Measurements from ENCODE around the gene SH3BP5. TPM values are rescaled to one million over a fixed set of nuclear protein-coding genes. Genes with fewer than 3 reads are reported as not detected.

The SH3BP5 gene
- total and polyA plus RNA-seq, 2 experiments from 2014 or later: 37.8 to 39.2 TPM

GRCh38 chr3:15301761-15302160 lies 30.6 kb downstream of the SH3BP5 start:
- Histone ChIP-seq H3K79me2 (ENCODE audit: insufficient read depth) (peaks cover 98% of the 10 kb centered on the region), H3K4me3 (no peak overlapping the region), H4K20me1 (ENCODE audit: insufficient read depth) (no peaks in the 10 kb centered on the region), H3K4me1 (ENCODE audit: insufficient read depth) (peaks cover 7% of the 10 kb centered on the region), H3K27ac (no peak overlapping the region), H3K9me2 (ENCODE audit: insufficient read depth) (no peaks in the 10 kb centered on the region), H3K4me2 (ENCODE audit: unreplicated experiment) (no peak overlapping the region), H3K36me3 (ENCODE audit: low read depth) (peaks cover 13% of the 10 kb centered on the region; the same call in 1 of the 2 replicates), H3K27me3 (replicated peaks; ENCODE audit: insufficient read depth) (no peaks in the 10 kb centered on the region), H3K9me3 (ENCODE audit: low read depth) (no peaks in the 10 kb centered on the region), H3F3A (ENCODE audit: insufficient read depth) (peaks cover 15% of the 10 kb centered on the region), H3K9ac (no peak overlapping the region), H2AFZ (no peak overlapping the region)
- no peak for TF ChIP-seq EZH2phosphoT487 (IDR thresholded peaks at IDR 0.05; ENCODE audit: insufficient read depth, low read depth)
- no peak for TF ChIP-seq EZH2 (IDR thresholded peaks at IDR 0.05; ENCODE audit: insufficient read depth, poor library complexity, severe bottlenecking)
- in situ Hi-C loops (cut with MboI): no loop called here
- WGBS, 2 experiments (ENCODE audit: low coverage in 1 of 2, low lambda C conversion rate in 2 of 2, missing lambda C conversion rate in 2 of 2): 98 to 99% methylated on average over 7 of the region's 7 CpGs
- DNase-seq: no peak

GRCh38 chr3:15300323-15301078 lies 31.9 kb downstream of the SH3BP5 start:
- no peaks in the 10 kb centered on the region for H3K27me3 ChIP-seq (replicated peaks; ENCODE audit: insufficient read depth)
- peaks cover 95% of the 10 kb centered on the region for H3K79me2 ChIP-seq (ENCODE audit: insufficient read depth)
- no peak overlapping the region for H2AFZ ChIP-seq
- no peaks in the 10 kb centered on the region for H4K20me1 ChIP-seq (ENCODE audit: insufficient read depth)
- in situ Hi-C loops (cut with MboI): no loop called here
- no peaks in the 10 kb centered on the region for H3K9me3 ChIP-seq (ENCODE audit: low read depth)
- H3K4me3 ChIP-seq: no peak overlapping the region
- no peak overlapping the region for H3K9ac ChIP-seq
- peaks cover 13% of the 10 kb centered on the region; the same call in 1 of the 2 replicates for H3K36me3 ChIP-seq (ENCODE audit: low read depth)
- H3K4me1 ChIP-seq (ENCODE audit: insufficient read depth): peaks cover 13% of the 10 kb centered on the region
- no peak overlapping the region for H3K4me2 ChIP-seq (ENCODE audit: unreplicated experiment)
- peaks cover 24% of the 10 kb centered on the region for H3F3A ChIP-seq (ENCODE audit: insufficient read depth)
- TF ChIP-seq EZH2 (IDR thresholded peaks at IDR 0.05; ENCODE audit: insufficient read depth, poor library complexity, severe bottlenecking) (no peak), EZH2phosphoT487 (IDR thresholded peaks at IDR 0.05; ENCODE audit: insufficient read depth, low read depth) (no peak)
- DNase-seq: peak; percentile 93
- no peaks in the 10 kb centered on the region for H3K9me2 ChIP-seq (ENCODE audit: insufficient read depth)
- WGBS, 2 experiments (ENCODE audit: low coverage in 1 of 2, low lambda C conversion rate in 2 of 2, missing lambda C conversion rate in 2 of 2): 51 to 59% methylated on average over 7 to 8 of the region's 8 CpGs
- 0 out of 2 replicates have a peak overlapping the region, but pooled peaks have one; percentile 7 for H3K27ac ChIP-seq

- Histone ChIP-seq H3K4me2 (ENCODE audit: unreplicated experiment) (no peak overlapping the region), H3K27me3 (replicated peaks; ENCODE audit: insufficient read depth) (no peaks in the 10 kb centered on the region), H3K9me2 (ENCODE audit: insufficient read depth) (no peaks in the 10 kb centered on the region), H2AFZ (no peak overlapping the region), H3K36me3 (ENCODE audit: low read depth) (peaks cover 13% of the 10 kb centered on the region; the same call in 1 of the 2 replicates), H3K9ac (no peak overlapping the region), H3K9me3 (ENCODE audit: low read depth) (no peaks in the 10 kb centered on the region), H3K27ac (no peak overlapping the region), H3F3A (ENCODE audit: insufficient read depth) (peaks cover 35% of the 10 kb centered on the region), H4K20me1 (ENCODE audit: insufficient read depth) (no peaks in the 10 kb centered on the region), H3K79me2 (ENCODE audit: insufficient read depth) (peaks cover 86% of the 10 kb centered on the region), H3K4me3 (no peak overlapping the region), H3K4me1 (ENCODE audit: insufficient read depth) (peaks cover 19% of the 10 kb centered on the region)
- in situ Hi-C loops (cut with MboI): no loop called here
- 39 to 40% methylated on average over 3 of the region's 3 CpGs for WGBS, 2 experiments (ENCODE audit: low coverage in 1 of 2, low lambda C conversion rate in 2 of 2, missing lambda C conversion rate in 2 of 2)
- TF ChIP-seq EZH2phosphoT487 (IDR thresholded peaks at IDR 0.05; ENCODE audit: insufficient read depth, low read depth) (no peak), EZH2 (IDR thresholded peaks at IDR 0.05; ENCODE audit: insufficient read depth, poor library complexity, severe bottlenecking) (no peak)
- no peak for DNase-seq
These were observed 33.4 kb downstream of the SH3BP5 start for GRCh38 chr3:15299036-15299435.

- Histone ChIP-seq H3K9ac (no peak overlapping the region), H3K4me2 (ENCODE audit: unreplicated experiment) (no peak overlapping the region), H3K4me1 (ENCODE audit: insufficient read depth) (peaks cover 19% of the 10 kb centered on the region), H3F3A (ENCODE audit: insufficient read depth) (peaks cover 37% of the 10 kb centered on the region), H3K9me2 (ENCODE audit: insufficient read depth) (no peaks in the 10 kb centered on the region), H3K4me3 (no peak overlapping the region), H3K79me2 (ENCODE audit: insufficient read depth) (peaks cover 86% of the 10 kb centered on the region), H2AFZ (no peak overlapping the region), H3K36me3 (ENCODE audit: low read depth) (peaks cover 13% of the 10 kb centered on the region; the same call in 1 of the 2 replicates), H3K27me3 (replicated peaks; ENCODE audit: insufficient read depth) (no peaks in the 10 kb centered on the region), H3K9me3 (ENCODE audit: low read depth) (no peaks in the 10 kb centered on the region), H3K27ac (no peak overlapping the region), H4K20me1 (ENCODE audit: insufficient read depth) (no peaks in the 10 kb centered on the region)
- in situ Hi-C loops (cut with MboI): no loop called here
- WGBS, 2 experiments (ENCODE audit: low coverage in 1 of 2, low lambda C conversion rate in 2 of 2, missing lambda C conversion rate in 2 of 2): 95 to 100% methylated on average over 3 of the region's 3 CpGs
- TF ChIP-seq EZH2 (IDR thresholded peaks at IDR 0.05; ENCODE audit: insufficient read depth, poor library complexity, severe bottlenecking) (no peak), EZH2phosphoT487 (IDR thresholded peaks at IDR 0.05; ENCODE audit: insufficient read depth, low read depth) (no peak)
- DNase-seq: no peak
These were observed 33.9 kb downstream of the SH3BP5 start for GRCh38 chr3:15298504-15298903.
